Suprapubic skin (tissue), 3 donors: ENCODE results near the gene MCF2L.

Source experiments
- CTCF ChIP-seq, 2 donors: fragments of 200-600 bp in 1 of 2; fragments of 450-650 bp in 1 of 2; sonication (generic) in 1 of 2; IDR thresholded peaks; one replicate each; pipeline ENCODE4 v1.5.1; 2016 to 2019; ENCODE audit warnings: antibody characterized with exemption in 2 of 2, mild to moderate bottlenecking in 1 of 2, moderate library complexity in 1 of 2
- POLR2A ChIP-seq, 2 donors: fragments of 450-650 bp; IDR thresholded peaks; one replicate each; pipeline ENCODE4 v1.6.1; 2017; ENCODE audit warnings: antibody characterized with exemption in 2 of 2, mild to moderate bottlenecking in 2 of 2, moderate library complexity in 2 of 2

GRCh38 chr13:113001241-113002140 is 32.5 kb downstream of the MCF2L start:
- TF ChIP-seq CTCF (IDR thresholded peaks at IDR 0.05) (no peak), POLR2A (IDR thresholded peaks at IDR 0.05) (no peak)
